ENCODE measurements around the gene RABGEF1.
"Not testable (repeated sequence)": the region's sequence is repeated elsewhere in the genome, so short reads cannot be mapped to it uniquely, and the experiment has no call there.

RABGEF1 gene

DNA sequence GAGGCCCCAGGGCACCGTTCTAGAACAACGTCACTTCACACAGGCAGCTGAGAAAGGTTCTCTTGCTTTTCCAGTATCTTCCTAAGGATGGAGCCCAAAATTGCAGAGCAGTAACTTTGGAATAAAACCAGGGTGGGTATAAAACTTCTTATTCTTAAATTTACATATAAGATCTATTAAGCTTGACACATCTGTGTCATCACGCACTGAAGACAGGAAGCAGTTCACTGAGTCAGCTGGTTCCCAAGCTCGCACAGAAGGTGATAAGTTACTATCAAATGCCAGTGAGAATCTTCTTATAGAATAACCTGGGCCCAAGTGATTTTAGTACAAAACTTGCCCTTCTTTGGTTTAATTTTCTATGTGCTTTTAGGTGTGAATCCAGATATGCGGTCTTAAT is 70.2 kb downstream of the RABGEF1 start:
- no peak for DNase-seq (ENCODE audit: low read depth in 2 of 2)

DNA sequence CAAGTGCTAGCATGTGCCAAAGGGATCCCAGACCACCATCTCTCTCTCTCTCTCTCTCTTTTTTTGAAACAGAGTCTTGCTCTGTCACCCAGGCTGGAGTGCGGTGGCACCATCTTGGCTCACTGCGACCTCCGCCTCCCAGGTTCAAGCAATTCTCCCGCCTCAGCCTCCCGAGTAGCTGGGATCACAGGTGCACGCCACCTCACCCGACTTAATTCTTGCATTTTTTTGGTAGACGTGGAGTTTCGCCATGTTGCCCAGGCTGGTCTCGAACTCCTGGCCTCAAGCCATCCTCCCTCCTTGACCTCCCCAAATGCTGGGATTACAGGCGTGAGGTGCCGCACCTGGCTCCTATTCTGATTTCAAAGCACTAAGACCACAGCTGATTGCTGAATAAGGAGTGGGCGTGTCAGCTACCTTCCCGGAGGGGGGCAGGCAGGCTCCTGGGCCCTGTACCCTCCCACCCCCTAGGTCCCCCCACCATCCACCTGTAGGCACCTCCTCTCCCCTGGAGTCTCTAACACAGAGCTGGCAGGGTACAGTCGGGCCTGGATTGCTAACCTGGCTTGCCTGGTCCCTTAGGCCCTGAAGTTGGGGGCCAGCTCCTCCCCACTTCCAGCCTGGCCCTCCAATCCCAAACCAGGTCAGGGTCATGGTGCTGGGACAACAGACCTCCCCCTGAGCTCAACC is 74.8 kb downstream of the RABGEF1 start:
- not testable (repeated sequence) for DNase-seq (ENCODE audit: low read depth in 2 of 2)

- no peak for DNase-seq (ENCODE audit: low read depth in 2 of 2)
These were observed 75.4 kb downstream of the RABGEF1 start for GRCh38 chr7:66815951-66816350.

GRCh38 chr7:66816658-66817057 is 76.1 kb downstream of the RABGEF1 start:
- DNase-seq (ENCODE audit: low read depth in 2 of 2) = not testable (repeated sequence)

DNA sequence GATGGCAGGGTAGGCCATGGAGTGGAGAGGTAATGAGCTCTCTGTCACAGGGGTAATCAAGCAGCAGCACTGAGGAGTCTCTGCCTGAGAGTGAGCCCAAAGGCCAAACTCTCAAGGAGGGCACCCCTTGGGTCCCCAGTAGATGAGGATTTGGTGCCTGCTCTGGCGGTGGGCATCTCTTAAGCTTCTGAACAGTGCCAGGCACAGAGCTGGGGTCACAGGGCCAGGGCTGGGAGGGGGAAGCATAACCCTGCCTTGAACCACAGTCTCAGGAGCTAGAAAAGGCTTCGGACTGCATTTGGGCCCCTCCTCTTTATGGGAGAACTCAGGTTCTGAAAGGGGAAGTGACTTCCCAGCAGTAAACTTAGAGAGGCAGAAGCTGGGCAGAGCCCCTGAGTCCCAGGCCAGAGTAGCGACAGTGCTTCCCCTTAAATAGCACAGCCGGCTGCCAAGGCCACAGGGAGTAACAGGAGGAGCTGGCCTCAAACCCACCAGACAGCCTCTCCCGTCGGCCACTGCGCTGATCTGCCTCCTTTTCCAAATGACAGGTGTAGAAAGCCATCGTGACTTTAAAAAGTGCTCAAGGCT is 76.8 kb downstream of the RABGEF1 start:
- DNase-seq (ENCODE audit: low read depth in 2 of 2) = not testable (repeated sequence)

DNA sequence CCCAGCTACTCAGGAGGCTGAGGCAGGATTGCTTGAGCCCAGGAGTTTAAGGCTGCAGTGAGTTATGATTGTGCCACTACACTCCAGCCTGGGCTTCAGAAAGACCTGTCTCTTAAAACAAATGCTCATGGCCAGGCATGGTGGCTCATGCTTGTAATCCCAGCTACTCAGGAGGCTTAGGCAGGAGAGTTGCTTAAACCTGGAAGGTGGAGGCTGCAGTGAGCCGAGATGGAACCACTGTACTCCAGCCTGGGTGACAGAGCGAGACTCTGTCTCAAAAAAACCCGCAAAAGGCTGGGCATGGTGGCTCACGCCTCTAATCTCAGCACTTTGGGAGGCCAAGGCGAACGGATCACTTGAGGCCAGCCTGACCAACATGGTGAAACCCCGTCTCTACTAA is 77.4 kb downstream of the RABGEF1 start:
- not testable (repeated sequence) for DNase-seq (ENCODE audit: low read depth in 2 of 2)

DNA sequence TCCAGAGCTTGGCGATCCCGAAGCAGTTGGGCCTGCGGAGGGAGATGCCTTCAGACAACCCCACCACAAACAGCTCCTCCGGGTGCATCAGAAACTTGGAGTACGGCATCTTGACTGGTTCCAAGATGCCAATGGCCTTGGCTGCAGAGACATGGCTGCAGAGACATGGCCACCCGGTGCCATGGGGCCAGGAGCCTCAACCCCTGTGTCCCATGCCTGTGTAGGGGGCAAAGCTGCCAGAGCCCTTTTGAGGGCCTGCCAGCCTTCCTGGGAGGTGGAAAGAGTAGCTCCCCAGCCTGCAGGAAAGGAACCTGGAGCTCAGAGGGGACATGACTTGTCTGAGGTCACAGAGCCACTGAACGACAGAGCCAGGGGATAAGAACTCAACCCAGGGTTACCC is 83.5 kb downstream of the RABGEF1 start:
- no peak for DNase-seq (ENCODE audit: low read depth in 2 of 2)

DNA sequence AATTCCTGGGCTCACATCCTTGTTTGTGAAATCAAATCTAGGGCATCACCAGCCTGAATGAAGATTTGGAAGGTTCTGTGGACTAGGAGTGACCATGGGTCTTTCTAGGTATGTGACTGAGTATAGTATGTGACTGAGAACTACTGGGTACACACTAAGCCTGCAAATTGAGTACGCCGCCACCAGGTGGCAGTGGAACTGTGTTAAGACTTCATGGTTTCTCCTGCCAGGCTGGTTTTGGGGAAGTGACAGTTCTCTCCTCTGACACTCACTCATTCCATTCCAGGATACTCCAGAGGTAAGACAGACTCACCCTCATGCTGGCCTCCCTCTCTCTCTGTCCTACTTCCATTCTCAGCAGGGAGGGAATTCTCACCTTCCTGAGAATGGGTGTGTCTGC is 85.0 kb downstream of the RABGEF1 start:
- peak in 1 of 2 experiments; percentile 46 for DNase-seq (ENCODE audit: low read depth in 2 of 2)

DNA sequence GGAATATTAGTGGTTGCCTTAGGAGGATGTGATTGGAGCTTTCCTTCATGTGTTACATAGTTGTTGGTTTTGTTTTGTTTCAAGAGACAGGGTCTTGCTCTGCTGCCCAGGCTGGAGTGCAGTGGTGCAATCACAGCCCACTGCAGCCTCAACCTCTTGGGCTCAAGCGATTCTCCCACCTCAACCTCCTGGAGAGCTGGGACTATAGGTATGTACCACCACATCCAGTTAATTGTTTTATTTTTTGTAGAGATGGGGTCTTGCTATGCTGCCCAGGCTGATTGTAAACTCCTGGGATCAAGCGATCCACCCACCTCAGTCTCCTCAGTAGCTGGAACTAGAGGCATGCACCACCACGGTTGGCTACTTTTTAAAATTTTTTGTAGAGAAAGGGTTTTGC is 86.1 kb downstream of the RABGEF1 start:
- DNase-seq (ENCODE audit: low read depth in 2 of 2) = no peak

- DNase-seq (ENCODE audit: low read depth in 2 of 2) = not testable (repeated sequence)
These were observed 90.4 kb downstream of the RABGEF1 start for GRCh38 chr7:66830976-66831375.

- DNase-seq (ENCODE audit: low read depth in 2 of 2) = no peak
These were observed 92.2 kb downstream of the RABGEF1 start for GRCh38 chr7:66832531-66833351.

GRCh38 chr7:66837007-66837406 is 96.5 kb downstream of the RABGEF1 start:
- DNase-seq (ENCODE audit: low read depth in 2 of 2) = peak in 1 of 2 experiments; percentile 52

GRCh38 chr7:66837661-66838060 is 97.1 kb downstream of the RABGEF1 start:
- no peak for DNase-seq (ENCODE audit: low read depth in 2 of 2)

- DNase-seq (ENCODE audit: low read depth in 2 of 2) = no peak
These were observed 99.3 kb downstream of the RABGEF1 start for GRCh38 chr7:66839814-66840213.

- DNase-seq (ENCODE audit: low read depth in 2 of 2) = no peak
These were observed 99.8 kb downstream of the RABGEF1 start for GRCh38 chr7:66840316-66840715.

GRCh38 chr7:66841898-66842297 is 101.4 kb downstream of the RABGEF1 start:
- DNase-seq (ENCODE audit: low read depth in 2 of 2) = no peak

- not testable (repeated sequence) for DNase-seq (ENCODE audit: low read depth in 2 of 2)
These were observed 103.0 kb downstream of the RABGEF1 start for GRCh38 chr7:66843492-66843891.

DNA sequence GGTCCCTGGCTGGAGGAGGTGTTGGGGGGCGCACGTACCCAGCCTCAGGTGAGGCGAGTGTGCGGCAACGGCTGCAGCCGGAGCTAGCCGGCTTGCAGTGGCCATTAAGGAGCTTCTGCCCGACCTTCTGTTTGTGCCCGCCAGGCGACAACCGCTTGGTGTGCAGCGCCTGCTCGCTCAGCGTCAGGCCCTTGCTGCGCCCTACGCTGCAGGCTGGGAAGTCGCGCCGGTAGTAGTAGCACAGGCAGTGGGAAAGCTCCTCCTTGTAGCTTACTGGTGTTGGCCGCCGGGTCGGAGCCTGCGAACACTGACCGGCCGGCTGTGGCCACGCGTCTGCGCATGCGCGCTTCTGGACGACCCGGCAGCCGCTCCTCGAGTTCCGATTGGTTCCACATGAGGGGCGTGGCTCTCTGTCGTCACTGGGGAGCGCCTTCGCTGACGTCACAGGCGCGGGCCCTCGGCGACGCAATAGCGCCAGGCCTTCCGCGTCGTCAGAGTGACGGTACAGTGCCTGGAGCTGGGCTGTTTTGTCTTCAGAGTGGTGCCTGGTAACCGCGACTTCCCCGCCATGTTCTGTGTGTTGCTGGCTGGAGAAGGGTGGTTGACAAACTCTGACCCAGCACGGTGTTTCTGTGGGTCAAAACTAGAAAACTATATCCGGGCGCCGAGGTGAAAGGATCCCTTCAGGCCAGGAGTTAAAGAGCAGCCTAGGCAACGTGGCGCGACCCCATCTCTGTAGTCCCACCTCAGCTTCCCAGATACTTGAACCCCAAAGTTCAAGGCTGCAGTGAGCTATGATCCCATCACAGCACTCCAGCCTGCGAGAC is 104.2 kb downstream of the RABGEF1 start:
- DNase-seq (ENCODE audit: low read depth in 2 of 2) = peak; percentile 98 to 99

DNA sequence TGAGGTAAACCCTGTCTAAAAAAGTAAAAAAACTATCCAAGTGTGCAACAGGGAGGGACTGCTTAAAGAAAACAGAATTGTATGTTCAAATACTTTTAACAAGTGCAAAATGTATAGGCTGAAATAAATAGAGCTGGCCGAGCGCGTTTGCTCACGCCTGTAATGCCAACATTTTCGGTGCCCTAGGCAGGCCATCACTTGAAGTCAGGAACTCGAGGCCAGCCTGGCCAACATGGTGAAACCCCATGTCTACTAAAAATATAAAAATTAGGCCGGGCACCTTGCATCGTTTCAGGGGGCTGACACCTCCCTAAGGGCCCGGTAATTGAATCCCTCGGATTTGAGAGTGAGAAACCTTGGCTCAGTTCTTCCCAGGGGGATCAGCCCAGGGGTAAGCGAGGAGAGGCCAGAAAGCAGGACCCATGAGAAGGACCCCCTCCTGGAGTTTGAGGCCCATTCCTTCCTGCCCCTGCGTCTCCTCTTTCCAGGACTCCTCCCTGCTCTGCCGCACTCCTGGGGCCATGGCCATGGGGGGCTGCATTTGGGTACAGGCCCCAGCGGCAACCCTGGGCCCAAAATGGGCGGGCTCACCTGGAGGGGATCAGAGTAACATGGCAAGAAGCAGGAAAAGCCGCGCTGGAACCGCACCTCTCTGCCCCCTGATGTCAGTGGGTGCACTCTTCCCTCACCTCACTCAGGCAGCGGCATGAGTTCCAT is 105.0 kb downstream of the RABGEF1 start:
- DNase-seq (ENCODE audit: low read depth in 2 of 2) = no peak

DNA sequence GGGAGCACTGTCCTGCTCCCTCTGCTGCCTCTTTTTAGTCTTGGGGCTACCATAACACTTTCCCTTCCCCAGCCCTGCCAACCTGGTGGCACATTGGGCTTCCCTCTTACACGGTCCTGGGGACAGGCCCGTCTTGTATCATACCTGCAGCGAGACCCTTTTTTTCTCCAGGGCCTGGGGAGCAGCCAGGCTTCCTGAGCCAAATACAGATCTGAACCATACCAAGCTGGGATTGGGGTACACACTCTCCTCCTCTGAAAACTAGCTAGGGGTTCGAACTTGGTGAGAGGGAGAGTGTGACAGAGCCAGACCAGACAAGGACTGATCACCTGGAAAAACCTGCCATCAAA is 105.5 kb downstream of the RABGEF1 start:
- not testable (repeated sequence) for DNase-seq (ENCODE audit: low read depth in 2 of 2)

DNA sequence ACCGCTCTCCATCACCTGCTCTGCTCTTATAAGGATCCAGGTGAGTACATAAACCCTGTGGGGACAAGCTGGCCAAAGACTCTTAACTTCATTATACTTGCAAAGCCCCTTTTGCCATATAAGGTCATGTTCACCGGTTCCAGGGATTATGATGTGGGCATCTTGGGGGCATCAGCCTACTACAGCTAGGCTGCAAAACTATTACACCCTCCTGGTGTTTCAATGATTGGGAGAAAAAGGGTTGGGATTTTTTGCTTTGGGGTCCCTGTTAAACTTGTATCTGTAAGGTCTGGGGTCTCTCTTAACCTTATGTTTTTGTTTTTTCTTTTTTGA is 107.0 kb downstream of the RABGEF1 start:
- not testable (repeated sequence) for DNase-seq (ENCODE audit: low read depth in 2 of 2)
